Nephron (organoid): ENCODE results near the gene TGFB3.

ENCODE experiments used
- H3K27ac Mint-ChIP-seq, 3 experiments: 2 replicates each; pipeline ENCODE4 v1.8.0; 2020; ENCODE audit warnings: mixed read lengths in 3 of 3, mild to moderate bottlenecking in 2 of 3, moderate library complexity in 1 of 3
- H3K27me3 Mint-ChIP-seq: 2 replicates; pipeline ENCODE4 v1.8.0; 2021; ENCODE audit warnings: low read depth, mild to moderate bottlenecking, moderate library complexity, mixed read lengths
- H3K36me3 Mint-ChIP-seq: 2 replicates; pipeline ENCODE4 v1.8.0; 2020; ENCODE audit warnings: low read depth, mixed read lengths
- H3K4me1 Mint-ChIP-seq: 2 replicates; pipeline ENCODE4 v1.8.0; 2020; ENCODE audit warnings: mixed read lengths
- H3K4me3 Mint-ChIP-seq, 3 experiments: 2 replicates each; pipeline ENCODE4 v1.8.0; 2020; ENCODE audit warnings: mild to moderate bottlenecking in 3 of 3, mixed read lengths in 3 of 3, moderate library complexity in 2 of 3
- H3K9me3 Mint-ChIP-seq: 2 replicates; pipeline ENCODE4 v1.8.0; 2020; ENCODE audit warnings: mixed read lengths
- TF ChIP-seq, protein P1 (sequence below), 3 experiments: fragments of 200-600 bp; sonication (generic); IDR thresholded peaks; one replicate each; pipeline ENCODE4 v1.5.0; 2021; ENCODE audit warnings: antibody characterized with exemption in 3 of 3; ENCODE audit not compliant: unreplicated experiment in 3 of 3

TGFB3 gene

DNA sequence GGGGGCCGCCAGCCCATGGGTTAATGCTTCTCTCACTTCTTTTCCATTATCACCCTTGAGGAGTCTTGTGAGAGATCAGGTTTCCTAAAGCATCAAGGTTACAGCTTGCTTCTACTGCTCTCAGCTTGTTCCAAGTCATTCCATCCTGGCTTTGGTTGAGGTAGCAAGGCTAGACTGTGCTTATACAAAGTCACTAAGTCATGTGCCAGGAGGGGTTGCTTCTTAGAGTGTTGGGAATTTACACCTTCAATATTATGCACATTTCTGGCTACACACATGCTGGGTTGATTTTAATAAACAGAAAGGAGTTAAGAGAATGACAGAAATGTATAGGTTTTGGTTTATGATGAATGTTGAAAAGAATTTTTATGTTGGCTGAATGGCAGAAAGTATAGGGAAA, 25.6 kb upstream of the TGFB3 start:
- TF ChIP-seq, protein P1, sequence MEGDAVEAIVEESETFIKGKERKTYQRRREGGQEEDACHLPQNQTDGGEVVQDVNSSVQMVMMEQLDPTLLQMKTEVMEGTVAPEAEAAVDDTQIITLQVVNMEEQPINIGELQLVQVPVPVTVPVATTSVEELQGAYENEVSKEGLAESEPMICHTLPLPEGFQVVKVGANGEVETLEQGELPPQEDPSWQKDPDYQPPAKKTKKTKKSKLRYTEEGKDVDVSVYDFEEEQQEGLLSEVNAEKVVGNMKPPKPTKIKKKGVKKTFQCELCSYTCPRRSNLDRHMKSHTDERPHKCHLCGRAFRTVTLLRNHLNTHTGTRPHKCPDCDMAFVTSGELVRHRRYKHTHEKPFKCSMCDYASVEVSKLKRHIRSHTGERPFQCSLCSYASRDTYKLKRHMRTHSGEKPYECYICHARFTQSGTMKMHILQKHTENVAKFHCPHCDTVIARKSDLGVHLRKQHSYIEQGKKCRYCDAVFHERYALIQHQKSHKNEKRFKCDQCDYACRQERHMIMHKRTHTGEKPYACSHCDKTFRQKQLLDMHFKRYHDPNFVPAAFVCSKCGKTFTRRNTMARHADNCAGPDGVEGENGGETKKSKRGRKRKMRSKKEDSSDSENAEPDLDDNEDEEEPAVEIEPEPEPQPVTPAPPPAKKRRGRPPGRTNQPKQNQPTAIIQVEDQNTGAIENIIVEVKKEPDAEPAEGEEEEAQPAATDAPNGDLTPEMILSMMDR (IDR thresholded peaks at IDR 0.05; ENCODE audit: unreplicated experiment in 3 of 3), result no peak
- H3K36me3 Mint-ChIP-seq, result peaks cover 80% of the 10 kb centered on the region
- no peaks in the 10 kb centered on the region for H3K27me3 Mint-ChIP-seq
- H3K4me3 Mint-ChIP-seq, result no peak overlapping the region
- peaks cover 24% of the 10 kb centered on the region for H3K9me3 Mint-ChIP-seq
- no peak overlapping the region for H3K27ac Mint-ChIP-seq
- H3K4me1 Mint-ChIP-seq, result peaks cover 12% of the 10 kb centered on the region

GRCh38 chr14:76006253-76006652, 24.5 kb upstream of the TGFB3 start:
- H3K27ac Mint-ChIP-seq, result no peak overlapping the region
- TF ChIP-seq, protein P1 (IDR thresholded peaks at IDR 0.05; ENCODE audit: unreplicated experiment in 3 of 3), result no peak
- peaks cover 79% of the 10 kb centered on the region for H3K36me3 Mint-ChIP-seq
- H3K4me1 Mint-ChIP-seq, result peaks cover 1% of the 10 kb centered on the region
- no peaks in the 10 kb centered on the region for H3K27me3 Mint-ChIP-seq
- H3K9me3 Mint-ChIP-seq, result peaks cover 27% of the 10 kb centered on the region
- no peak overlapping the region for H3K4me3 Mint-ChIP-seq

DNA sequence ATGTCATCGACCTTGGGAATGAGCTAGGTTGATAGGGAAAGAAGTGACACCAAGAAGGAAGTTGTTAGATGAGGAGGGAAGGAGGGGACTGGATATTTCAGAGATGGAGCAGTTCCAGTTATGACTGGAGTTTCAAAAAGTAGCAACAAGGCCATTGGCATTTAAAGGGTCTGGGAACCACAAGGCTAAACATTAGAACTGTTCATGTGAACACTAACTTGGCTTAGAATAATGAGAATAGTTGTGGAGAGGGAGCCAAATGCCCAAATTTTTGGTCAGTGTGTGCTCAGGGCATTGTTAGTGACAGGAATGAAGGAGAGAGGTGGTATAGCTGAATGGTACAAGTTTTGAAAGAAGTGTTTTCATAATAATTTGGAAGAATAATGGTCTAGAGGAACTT, 20.6 kb upstream of the TGFB3 start:
- H3K27me3 Mint-ChIP-seq, result no peaks in the 10 kb centered on the region
- H3K27ac Mint-ChIP-seq, result peak overlapping the region in 1 of 3 experiments; percentile 1
- H3K4me3 Mint-ChIP-seq, result no peak overlapping the region
- H3K4me1 Mint-ChIP-seq, result peaks cover 9% of the 10 kb centered on the region
- TF ChIP-seq, protein P1 (IDR thresholded peaks at IDR 0.05; ENCODE audit: unreplicated experiment in 3 of 3), result no peak
- peaks cover 79% of the 10 kb centered on the region for H3K36me3 Mint-ChIP-seq
- peaks cover 27% of the 10 kb centered on the region for H3K9me3 Mint-ChIP-seq

DNA sequence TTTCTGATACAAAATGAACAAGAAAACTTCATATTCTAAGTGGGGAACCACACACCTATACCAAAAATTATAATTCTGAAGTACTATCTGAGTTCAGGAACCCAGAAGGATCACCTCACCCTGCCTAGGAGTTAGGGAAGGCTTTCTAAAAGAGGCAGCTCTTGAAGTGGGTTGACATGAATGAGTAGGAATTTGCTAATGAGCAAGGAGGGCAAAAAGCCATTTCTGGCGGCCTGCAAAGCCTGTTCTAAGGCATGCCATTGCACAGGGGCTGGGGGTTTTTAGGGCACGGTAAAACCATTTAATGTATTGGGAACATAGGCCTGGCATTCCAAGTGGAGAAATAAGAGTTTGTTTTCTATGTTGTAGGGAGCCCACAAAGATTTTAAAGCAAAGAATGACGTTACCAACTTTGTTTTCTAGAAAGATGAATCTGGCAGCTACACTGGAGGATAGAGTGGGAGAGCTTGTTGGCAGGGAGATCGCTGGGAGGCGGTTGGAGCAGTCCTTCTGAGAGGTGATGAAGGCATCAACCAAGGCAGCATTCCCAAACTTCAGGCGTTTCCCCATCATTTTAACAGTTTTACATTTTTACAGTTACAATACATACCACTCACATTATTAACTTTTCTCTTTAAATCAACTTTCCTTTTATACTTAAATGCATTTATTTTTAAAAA, 17.9 kb upstream of the TGFB3 start:
- Mint-ChIP-seq H3K4me3 (no peak overlapping the region), H3K36me3 (peaks cover 76% of the 10 kb centered on the region), H3K27ac (no peak overlapping the region), H3K9me3 (peaks cover 15% of the 10 kb centered on the region), H3K4me1 (peaks cover 34% of the 10 kb centered on the region), H3K27me3 (no peaks in the 10 kb centered on the region)
- TF ChIP-seq, protein P1 (IDR thresholded peaks at IDR 0.05; ENCODE audit: unreplicated experiment in 3 of 3), result no peak

- H3K9me3 Mint-ChIP-seq, result no peaks in the 10 kb centered on the region
- peaks cover 72% of the 10 kb centered on the region for H3K36me3 Mint-ChIP-seq
Observed at GRCh38 chr14:75996488-75996887, 14.7 kb upstream of the TGFB3 start.

More at GRCh38 chr14:75996488-75996887, 14.7 kb upstream of the TGFB3 start:
- TF ChIP-seq, protein P1 (IDR thresholded peaks at IDR 0.05; ENCODE audit: unreplicated experiment in 3 of 3), result no peak
- Mint-ChIP-seq H3K27ac (peak overlapping the region in 1 of 3 experiments; percentile 36), H3K27me3 (no peaks in the 10 kb centered on the region), H3K4me1 (peaks cover 54% of the 10 kb centered on the region), H3K4me3 (no peak overlapping the region)
